ENCODE results near the gene SMAD9. TPM values are rescaled to one million over a fixed set of nuclear protein-coding genes. Genes with fewer than 3 reads are reported as not detected.

The SMAD9 gene
- total and polyA plus RNA-seq, 2 of the 8 experiments (the other 6 are each of a cell fraction or from before 2014, with no cell fraction given), result 0.45 to 1.0 TPM

GRCh38 chr13:36806102-36806501, 113.9 kb downstream of the SMAD9 start (continued):
- TF ChIP-seq CHD7 (IDR thresholded peaks at IDR 0.05; ENCODE audit: insufficient replicate concordance, low read length), result no peak
